Mucosa of rectum (tissue), 2 donors: ENCODE data around the gene ERG28.

ENCODE experiments used
- H3K27ac ChIP-seq, 2 donors: one replicate each; pipeline ENCODE4 v1.7.0; 2013; ENCODE audit warnings: inconsistent platforms in 2 of 2, low read depth in 2 of 2, low read length in 2 of 2
- H3K27me3 ChIP-seq, 2 donors: one replicate each; pipeline ENCODE4 v1.7.0; 2013; ENCODE audit warnings: low read length in 2 of 2; ENCODE audit not compliant: control insufficient read depth in 2 of 2, insufficient read depth in 2 of 2
- H3K36me3 ChIP-seq, 2 donors: one replicate each; pipeline ENCODE4 v1.7.0; 2013; ENCODE audit warnings: low read length in 2 of 2; ENCODE audit not compliant: control insufficient read depth in 2 of 2, insufficient read depth in 2 of 2
- H3K4me1 ChIP-seq, 2 donors: one replicate each; pipeline ENCODE4 v1.7.0; 2013; ENCODE audit warnings: low read length in 2 of 2, mild to moderate bottlenecking in 1 of 2; ENCODE audit not compliant: control insufficient read depth in 2 of 2, insufficient read depth in 2 of 2
- H3K4me3 ChIP-seq, 2 donors: one replicate each; pipeline ENCODE4 v1.7.0; 2013; ENCODE audit warnings: low read length in 2 of 2
- H3K9ac ChIP-seq, 2 donors: one replicate each; pipeline ENCODE4 v1.7.0; 2013; ENCODE audit warnings: low read length in 2 of 2, low read depth in 1 of 2, mild to moderate bottlenecking in 1 of 2
- H3K9me3 ChIP-seq, 2 donors: one replicate each; pipeline ENCODE4 v1.7.0; 2013; ENCODE audit warnings: low read length in 2 of 2; ENCODE audit not compliant: control insufficient read depth in 2 of 2
- donor health status: healthy.
- donor health status: Normal muscosa, but diverticular disease.

ERG28 gene

DNA sequence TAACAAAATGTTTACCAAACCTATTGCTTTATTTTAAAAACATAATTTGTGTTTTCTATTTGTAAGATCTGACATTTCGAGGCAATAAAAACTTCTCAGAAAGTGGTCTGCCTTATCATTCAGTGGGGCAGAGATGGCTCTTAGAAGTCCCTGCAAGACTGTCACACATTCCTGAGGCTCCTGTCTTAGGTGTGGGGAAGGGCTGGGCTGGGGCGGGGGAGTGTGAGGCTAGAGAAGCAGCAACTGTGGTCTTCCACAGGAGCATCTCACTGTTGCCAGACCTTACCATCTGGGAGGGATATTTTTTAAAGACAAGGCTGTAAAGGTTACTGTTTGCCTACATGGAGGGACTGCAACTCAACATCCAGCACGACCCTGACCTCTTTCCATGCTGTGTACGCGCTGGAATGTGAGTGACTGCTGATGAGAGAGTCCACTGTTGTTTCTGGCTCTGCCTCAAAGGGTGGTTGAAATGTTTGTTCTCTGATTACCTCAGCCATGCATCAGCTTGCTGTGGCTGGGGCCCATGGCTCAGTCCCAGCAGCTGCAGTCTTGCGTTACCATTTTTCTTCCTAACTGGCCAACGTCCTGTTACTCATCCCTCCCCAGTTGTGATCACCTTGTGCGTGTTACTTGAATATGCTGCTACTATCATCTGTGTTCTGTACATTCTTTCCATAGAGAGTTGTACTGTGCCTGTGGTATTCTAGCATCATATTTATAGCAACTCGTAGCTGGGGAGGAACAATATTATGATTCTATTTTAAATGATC, 12.4 kb downstream of the ERG28 start:
- no peak overlapping the region for H3K4me3 ChIP-seq
- H3K9me3 ChIP-seq: no peaks in the 10 kb centered on the region
- peaks cover 23 to 32% of the 10 kb centered on the region in 2 donors for H3K36me3 ChIP-seq
- no peak overlapping the region for H3K9ac ChIP-seq
- H3K4me1 ChIP-seq: no peaks in the 10 kb centered on the region
- no peak overlapping the region for H3K27ac ChIP-seq
- no peaks in the 10 kb centered on the region for H3K27me3 ChIP-seq

DNA sequence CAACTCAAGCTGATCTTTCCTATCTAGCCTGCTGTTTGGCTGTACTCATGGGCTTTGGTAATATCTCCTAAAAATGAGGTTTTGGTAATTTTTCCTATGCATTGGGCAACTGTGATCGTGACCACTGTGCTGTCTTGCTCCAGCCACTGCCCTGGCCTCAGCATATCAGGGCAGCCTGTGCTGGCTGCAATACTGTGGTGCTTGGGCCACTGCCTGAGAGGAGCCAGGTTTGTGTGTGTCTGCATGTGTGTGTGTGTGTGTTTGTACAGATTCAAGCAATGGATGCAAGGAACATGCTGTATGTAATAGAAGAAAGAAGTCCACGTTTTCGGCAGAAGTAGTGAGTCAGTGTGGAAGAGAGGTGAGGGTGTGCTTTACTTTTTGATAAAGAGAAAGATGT, 13.0 kb downstream of the ERG28 start:
- Histone ChIP-seq H3K36me3 (peaks cover 23 to 32% of the 10 kb centered on the region in 2 donors), H3K9ac (no peak overlapping the region), H3K27ac (no peak overlapping the region), H3K4me3 (no peak overlapping the region), H3K9me3 (no peaks in the 10 kb centered on the region), H3K27me3 (no peaks in the 10 kb centered on the region), H3K4me1 (no peaks in the 10 kb centered on the region)

- H3K9ac ChIP-seq: no peak overlapping the region
- no peaks in the 10 kb centered on the region for H3K4me1 ChIP-seq
- peaks cover 23 to 27% of the 10 kb centered on the region in 2 donors for H3K36me3 ChIP-seq
- H3K27me3 ChIP-seq: no peaks in the 10 kb centered on the region
- H3K27ac ChIP-seq: no peak overlapping the region
- H3K4me3 ChIP-seq: no peak overlapping the region
- H3K9me3 ChIP-seq: no peaks in the 10 kb centered on the region
Observed at GRCh38 chr14:75646762-75647161, 13.9 kb downstream of the ERG28 start.

GRCh38 chr14:75645056-75645455, 15.6 kb downstream of the ERG28 start:
- H3K4me3 ChIP-seq: no peak overlapping the region
- no peaks in the 10 kb centered on the region for H3K9me3 ChIP-seq
- no peaks in the 10 kb centered on the region for H3K4me1 ChIP-seq
- no peak overlapping the region for H3K27ac ChIP-seq
- H3K9ac ChIP-seq: no peak overlapping the region
- peaks cover 18 to 23% of the 10 kb centered on the region in 2 donors for H3K36me3 ChIP-seq
- no peaks in the 10 kb centered on the region for H3K27me3 ChIP-seq

DNA sequence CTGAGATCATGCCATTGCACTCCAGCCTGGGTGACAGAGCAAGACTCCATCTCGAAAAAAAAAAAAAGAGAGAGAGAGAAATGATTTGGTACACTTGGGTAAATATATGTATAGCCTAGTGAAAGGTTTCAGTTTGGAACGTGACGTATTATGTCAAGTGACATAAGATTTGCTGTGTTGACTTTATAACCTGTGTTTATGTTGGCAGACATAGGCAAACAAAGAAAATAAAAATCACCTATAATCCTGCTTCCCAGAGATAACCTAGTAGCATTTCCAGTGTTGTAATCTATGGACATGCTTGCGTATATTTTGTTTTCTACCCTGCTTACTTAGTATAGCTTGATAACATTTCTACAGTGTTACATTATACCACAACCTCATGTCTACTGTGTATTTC, 16.7 kb downstream of the ERG28 start:
- H3K36me3 ChIP-seq: peaks cover 13 to 16% of the 10 kb centered on the region in 2 donors
- H3K9me3 ChIP-seq: no peaks in the 10 kb centered on the region
- H3K27me3 ChIP-seq: no peaks in the 10 kb centered on the region
- no peak overlapping the region for H3K27ac ChIP-seq
- no peaks in the 10 kb centered on the region for H3K4me1 ChIP-seq
- no peak overlapping the region for H3K9ac ChIP-seq
- no peak overlapping the region for H3K4me3 ChIP-seq

- no peaks in the 10 kb centered on the region for H3K27me3 ChIP-seq
- H3K9me3 ChIP-seq: no peaks in the 10 kb centered on the region
- H3K36me3 ChIP-seq: peaks cover 4 to 14% of the 10 kb centered on the region in 2 donors
- no peaks in the 10 kb centered on the region for H3K4me1 ChIP-seq
- H3K27ac ChIP-seq: no peak overlapping the region
- no peak overlapping the region for H3K4me3 ChIP-seq
- H3K9ac ChIP-seq: no peak overlapping the region
Observed at GRCh38 chr14:75640876-75641275, 19.8 kb downstream of the ERG28 start.

DNA sequence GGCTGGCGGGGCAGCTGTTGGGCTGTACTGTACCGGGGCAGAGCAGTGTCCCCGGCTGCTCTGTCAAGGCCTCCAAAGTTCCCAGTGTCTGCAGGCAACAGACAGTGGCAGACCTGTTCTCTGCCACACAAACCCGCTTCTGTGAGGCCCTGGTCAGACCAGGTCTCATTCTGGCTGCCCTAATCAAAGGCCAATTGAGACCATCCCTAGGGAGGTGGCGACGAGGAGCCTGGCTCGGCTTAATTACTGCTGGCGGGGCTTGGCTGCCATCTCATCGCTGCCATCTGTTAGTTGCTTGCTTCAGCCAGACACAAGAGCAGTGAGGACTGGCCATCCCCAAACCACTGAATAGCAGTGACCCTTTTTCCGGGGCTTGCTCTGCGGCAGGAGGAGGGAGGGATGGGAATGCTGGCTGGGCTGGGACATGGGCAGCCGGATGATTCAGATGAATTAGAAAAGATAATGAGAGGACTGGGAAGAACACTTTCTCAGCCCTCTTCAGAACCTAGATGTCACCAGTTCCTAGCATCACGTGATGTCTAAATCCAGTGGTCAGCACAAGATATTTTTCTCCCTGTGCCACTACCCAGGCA, 24.5 kb downstream of the ERG28 start:
- no peak overlapping the region for H3K27ac ChIP-seq

GRCh38 chr14:75634848-75635247, 25.8 kb downstream of the ERG28 start:
- H3K27ac ChIP-seq: no peak overlapping the region

More for the DNA sequence above, 24.5 kb downstream of the ERG28 start:
- H3K36me3 ChIP-seq: peaks cover 3 to 11% of the 10 kb centered on the region in 2 donors
- no peaks in the 10 kb centered on the region for H3K9me3 ChIP-seq
- no peaks in the 10 kb centered on the region for H3K27me3 ChIP-seq
- H3K4me3 ChIP-seq: no peak overlapping the region
- no peak overlapping the region for H3K9ac ChIP-seq
- no peaks in the 10 kb centered on the region for H3K4me1 ChIP-seq

DNA sequence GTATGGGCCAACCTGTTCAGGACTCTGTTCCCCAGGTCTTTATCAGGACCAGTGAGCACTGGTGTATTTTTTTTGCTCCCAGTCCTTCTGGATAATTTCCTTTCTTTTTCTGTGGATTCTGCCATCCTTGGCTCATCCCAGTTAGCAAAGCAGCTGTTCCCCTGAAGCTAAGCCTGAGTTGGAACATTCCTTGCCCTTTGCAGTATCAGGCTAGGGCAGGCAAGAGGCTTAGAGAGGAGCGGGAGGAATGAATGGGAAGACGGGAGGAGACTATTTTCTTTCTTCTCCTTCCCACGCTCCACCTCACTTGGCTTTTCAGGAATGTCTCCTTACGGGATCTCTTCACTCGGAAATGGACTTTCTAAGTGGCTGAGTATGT, 29.2 kb downstream of the ERG28 start:
- Histone ChIP-seq H3K27me3 (no peaks in the 10 kb centered on the region), H3K9ac (no peak overlapping the region), H3K9me3 (no peaks in the 10 kb centered on the region), H3K4me3 (no peak overlapping the region), H3K4me1 (no peaks in the 10 kb centered on the region), H3K27ac (no peak overlapping the region), H3K36me3 (no peaks in the 10 kb centered on the region)

More at GRCh38 chr14:75634848-75635247, 25.8 kb downstream of the ERG28 start:
- Histone ChIP-seq H3K9me3 (no peaks in the 10 kb centered on the region), H3K4me1 (no peaks in the 10 kb centered on the region), H3K4me3 (no peak overlapping the region), H3K36me3 (peaks cover 0 to 4% of the 10 kb centered on the region in 2 donors), H3K9ac (no peak overlapping the region), H3K27me3 (no peaks in the 10 kb centered on the region)

- no peaks in the 10 kb centered on the region for H3K9me3 ChIP-seq
- H3K27ac ChIP-seq: no peak overlapping the region
- H3K27me3 ChIP-seq: no peaks in the 10 kb centered on the region
- H3K4me1 ChIP-seq: no peaks in the 10 kb centered on the region
- H3K9ac ChIP-seq: no peak overlapping the region
- no peaks in the 10 kb centered on the region for H3K36me3 ChIP-seq
- no peak overlapping the region for H3K4me3 ChIP-seq
Observed at GRCh38 chr14:75630695-75631452, 29.8 kb downstream of the ERG28 start.
